ENCODE measurements around the gene SALL3.

DNA sequence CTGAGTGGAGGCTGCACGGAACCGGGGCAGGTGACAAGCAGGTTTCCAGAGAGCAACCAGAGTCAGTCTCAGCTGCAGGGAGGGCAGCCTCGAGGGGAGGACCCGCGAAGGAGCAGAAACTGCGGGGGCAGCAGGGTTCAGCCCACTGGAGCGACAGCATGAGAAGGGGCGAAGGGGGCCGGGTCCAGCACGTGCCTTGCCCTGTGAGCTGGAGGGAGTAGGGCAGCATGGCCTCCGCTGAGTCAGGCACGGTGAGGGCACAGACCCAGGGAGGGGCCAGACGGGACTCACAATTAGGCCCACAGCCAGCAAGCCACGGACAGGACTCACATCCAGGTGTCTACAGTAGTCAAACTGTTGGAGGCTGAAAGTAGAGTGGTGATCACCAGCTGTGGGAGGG lies 66.9 kb downstream of the SALL3 start:
- TF ChIP-seq POLR2A (IDR thresholded peaks at IDR 0.05): no peak
- TF ChIP-seq, protein P1, sequence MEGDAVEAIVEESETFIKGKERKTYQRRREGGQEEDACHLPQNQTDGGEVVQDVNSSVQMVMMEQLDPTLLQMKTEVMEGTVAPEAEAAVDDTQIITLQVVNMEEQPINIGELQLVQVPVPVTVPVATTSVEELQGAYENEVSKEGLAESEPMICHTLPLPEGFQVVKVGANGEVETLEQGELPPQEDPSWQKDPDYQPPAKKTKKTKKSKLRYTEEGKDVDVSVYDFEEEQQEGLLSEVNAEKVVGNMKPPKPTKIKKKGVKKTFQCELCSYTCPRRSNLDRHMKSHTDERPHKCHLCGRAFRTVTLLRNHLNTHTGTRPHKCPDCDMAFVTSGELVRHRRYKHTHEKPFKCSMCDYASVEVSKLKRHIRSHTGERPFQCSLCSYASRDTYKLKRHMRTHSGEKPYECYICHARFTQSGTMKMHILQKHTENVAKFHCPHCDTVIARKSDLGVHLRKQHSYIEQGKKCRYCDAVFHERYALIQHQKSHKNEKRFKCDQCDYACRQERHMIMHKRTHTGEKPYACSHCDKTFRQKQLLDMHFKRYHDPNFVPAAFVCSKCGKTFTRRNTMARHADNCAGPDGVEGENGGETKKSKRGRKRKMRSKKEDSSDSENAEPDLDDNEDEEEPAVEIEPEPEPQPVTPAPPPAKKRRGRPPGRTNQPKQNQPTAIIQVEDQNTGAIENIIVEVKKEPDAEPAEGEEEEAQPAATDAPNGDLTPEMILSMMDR (IDR thresholded peaks at IDR 0.05): no peak
